H1 (cell line): Measurements from ENCODE around the gene FBXO17. TPM values are rescaled to one million over a fixed set of nuclear protein-coding genes. Genes with fewer than 3 reads are reported as not detected.
A peak's percentile ranks its signal among the peaks of the same experiment; 100 is the strongest.

Experiments
- CBX5 ChIP-seq: fragments of 300-800, 300-1000 bp; sonication (generic); IDR thresholded peaks from 2 replicates; pipeline ENCODE4 v1.7.1; 2016; ENCODE audit warnings: antibody characterized with exemption, low read length, low read depth
- CBX8 ChIP-seq: fragments of 300-800, 300-1000 bp; sonication (generic); IDR thresholded peaks from 2 replicates; pipeline ENCODE4 v1.7.1; 2016; ENCODE audit warnings: low read depth, low read length, borderline replicate concordance
- CHD1 ChIP-seq: IDR thresholded peaks from 2 replicates; pipeline ENCODE4 v1.6.1; 2012; ENCODE audit warnings: low read depth, low read length, improper control_type of control experiment
- CREB1 ChIP-seq: IDR thresholded peaks from 2 replicates; pipeline ENCODE4 v1.6.1; 2012; ENCODE audit warnings: inconsistent platforms
- EP300 ChIP-seq, 2 experiments: IDR thresholded peaks; 1 replicate in 1 of 2; 2 replicates in 1 of 2; pipeline ENCODE4 v1.6.1; 2011 to 2012; ENCODE audit warnings: low read depth in 2 of 2, low read length in 2 of 2, mild to moderate bottlenecking in 2 of 2, borderline replicate concordance in 1 of 2, inconsistent platforms in 1 of 2, moderate library complexity in 1 of 2
- FOSL1 ChIP-seq: IDR thresholded peaks from 2 replicates; pipeline ENCODE4 v1.6.1; 2011; ENCODE audit warnings: mild to moderate bottlenecking, low read depth, low read length, moderate library complexity; ENCODE audit not compliant: insufficient read depth
- NRF1 ChIP-seq: IDR thresholded peaks from 2 replicates; pipeline ENCODE4 v1.6.1; 2011; ENCODE audit warnings: mild to moderate bottlenecking, low read depth, low read length, improper control_type of control experiment
- POLR2A ChIP-seq, 2 experiments: IDR thresholded peaks; 1 replicate in 1 of 2; 2 replicates in 1 of 2; pipeline ENCODE4 v1.6.1; 2011; ENCODE audit warnings: low read depth in 2 of 2, low read length in 2 of 2, mild to moderate bottlenecking in 2 of 2; ENCODE audit errors: control extremely low read depth in 1 of 2
- RBBP5 ChIP-seq: IDR thresholded peaks from 2 replicates; pipeline ENCODE4 v1.7.1; 2012; ENCODE audit warnings: low read depth, mild to moderate bottlenecking, inconsistent platforms, low read length, moderate library complexity, borderline replicate concordance
- RXRA ChIP-seq: IDR thresholded peaks from 2 replicates; pipeline ENCODE4 v1.6.1; 2011; ENCODE audit warnings: low read depth, mild to moderate bottlenecking, low read length, moderate library complexity; ENCODE audit not compliant: insufficient read depth
- SIRT6 ChIP-seq: IDR thresholded peaks from one replicate; pipeline ENCODE4 v1.7.1; 2012; ENCODE audit warnings: low read length, inconsistent platforms
- SP4 ChIP-seq: IDR thresholded peaks from 2 replicates; pipeline ENCODE4 v1.6.1; 2012; ENCODE audit warnings: low read length, inconsistent platforms
- TAF1 ChIP-seq: IDR thresholded peaks from 2 replicates; pipeline ENCODE4 v1.6.1; 2011; ENCODE audit warnings: mild to moderate bottlenecking, low read depth, low read length
- TAF7 ChIP-seq: optimal IDR thresholded peaks from 2 replicates; pipeline ENCODE3; 2011; ENCODE audit warnings: low read depth, mild to moderate bottlenecking, inconsistent platforms, low read length, moderate library complexity, borderline replicate concordance
- ZNF274 ChIP-seq: IDR thresholded peaks from 2 replicates; pipeline ENCODE4 v1.7.0; 2012; ENCODE audit warnings: low read length, borderline replicate concordance; ENCODE audit errors: extremely low read depth
- polyA plus RNA-seq, 7 experiments: library from polyadenylated mRNA; depleted of rRNA in 3 of 7; stranded (reverse) in 5 of 7; unstranded in 2 of 7; fragments of >200 nt in 5 of 7; fragments of 200-250 nt in 2 of 7; gene quantifications; 1 replicate in 5 of 7; 2 replicates in 1 of 7; 4 replicates in 1 of 7; pipeline versions ENCODE4 v1.2.1 to v1.2.3, GENCODE V29; 2011 to 2013; ENCODE audit warnings: missing spikeins in 2 of 7, mixed read lengths in 2 of 7
- total RNA-seq: library from RNA; stranded (reverse); fragmentation: NEBNext Ultra II Directional; extraction: Animal tissue kit (Norgen Biotek cat#: 25700); gene quantifications from 2 replicates; pipeline ENCODE4 v1.2.1, GENCODE V29; 2021
- TF ChIP-seq, protein P1 (sequence below): IDR thresholded peaks from 2 replicates; pipeline ENCODE4 v1.6.1; 2012; ENCODE audit warnings: low read length, inconsistent platforms
- TF ChIP-seq, protein P2 (sequence below): IDR thresholded peaks from 2 replicates; pipeline ENCODE4 v1.6.1; 2012; ENCODE audit warnings: inconsistent platforms
- TF ChIP-seq, protein P3 (sequence below): IDR thresholded peaks from 2 replicates; pipeline ENCODE4 v1.6.1; 2012; ENCODE audit warnings: inconsistent platforms
- TF ChIP-seq, protein P4 (sequence below), 3 experiments: IDR thresholded peaks; 1 replicate in 2 of 3; 2 replicates in 1 of 3; pipeline versions ENCODE4 v1.5.1 to v1.6.1; 2011; ENCODE audit warnings: low read length in 3 of 3, mild to moderate bottlenecking in 3 of 3, inconsistent platforms in 2 of 3, low read depth in 1 of 3, moderate library complexity in 1 of 3; ENCODE audit not compliant: insufficient read depth in 1 of 3; ENCODE audit errors: control extremely low read depth in 1 of 3
- TF ChIP-seq, protein P5 (sequence below): IDR thresholded peaks from 2 replicates; pipeline ENCODE4 v1.6.1; 2011; ENCODE audit warnings: low read depth, mild to moderate bottlenecking, low read length; ENCODE audit not compliant: insufficient read depth

The FBXO17 gene
- total and polyA plus RNA-seq, 2 of the 8 experiments (the other 6 are each of a cell fraction or from before 2014, with no cell fraction given) = 11.7 to 15.3 TPM

DNA sequence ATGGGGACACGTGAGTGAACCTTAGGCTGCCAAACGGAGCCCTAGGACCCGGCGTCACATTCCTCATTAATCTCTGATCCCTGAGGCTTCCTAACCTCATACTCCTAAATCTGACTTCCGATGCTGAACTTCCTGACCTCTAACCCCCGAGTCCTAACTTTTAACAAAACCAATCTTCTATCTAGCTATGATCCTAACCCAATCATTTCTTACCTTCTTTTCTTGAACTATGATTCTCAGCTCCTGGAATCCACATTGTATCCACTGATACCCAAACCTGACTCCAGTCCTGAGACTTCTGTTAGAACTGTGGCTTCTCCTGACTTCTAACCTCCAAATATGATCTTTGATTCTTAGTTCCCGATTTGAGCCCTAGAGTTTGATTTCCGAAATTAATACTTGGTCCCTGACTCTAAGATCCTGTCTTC is 75.3 kb downstream of the FBXO17 start (continued):
- TF ChIP-seq, protein P1, sequence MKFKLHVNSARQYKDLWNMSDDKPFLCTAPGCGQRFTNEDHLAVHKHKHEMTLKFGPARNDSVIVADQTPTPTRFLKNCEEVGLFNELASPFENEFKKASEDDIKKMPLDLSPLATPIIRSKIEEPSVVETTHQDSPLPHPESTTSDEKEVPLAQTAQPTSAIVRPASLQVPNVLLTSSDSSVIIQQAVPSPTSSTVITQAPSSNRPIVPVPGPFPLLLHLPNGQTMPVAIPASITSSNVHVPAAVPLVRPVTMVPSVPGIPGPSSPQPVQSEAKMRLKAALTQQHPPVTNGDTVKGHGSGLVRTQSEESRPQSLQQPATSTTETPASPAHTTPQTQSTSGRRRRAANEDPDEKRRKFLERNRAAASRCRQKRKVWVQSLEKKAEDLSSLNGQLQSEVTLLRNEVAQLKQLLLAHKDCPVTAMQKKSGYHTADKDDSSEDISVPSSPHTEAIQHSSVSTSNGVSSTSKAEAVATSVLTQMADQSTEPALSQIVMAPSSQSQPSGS = no peak
- TF ChIP-seq FOSL1 = no peak
- TF ChIP-seq, protein P2, sequence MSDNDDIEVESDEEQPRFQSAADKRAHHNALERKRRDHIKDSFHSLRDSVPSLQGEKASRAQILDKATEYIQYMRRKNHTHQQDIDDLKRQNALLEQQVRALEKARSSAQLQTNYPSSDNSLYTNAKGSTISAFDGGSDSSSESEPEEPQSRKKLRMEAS = peak; percentile 4; the same call in 1 of the 2 replicates
- TF ChIP-seq, protein P3, sequence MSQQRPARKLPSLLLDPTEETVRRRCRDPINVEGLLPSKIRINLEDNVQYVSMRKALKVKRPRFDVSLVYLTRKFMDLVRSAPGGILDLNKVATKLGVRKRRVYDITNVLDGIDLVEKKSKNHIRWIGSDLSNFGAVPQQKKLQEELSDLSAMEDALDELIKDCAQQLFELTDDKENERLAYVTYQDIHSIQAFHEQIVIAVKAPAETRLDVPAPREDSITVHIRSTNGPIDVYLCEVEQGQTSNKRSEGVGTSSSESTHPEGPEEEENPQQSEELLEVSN = no peak
- no peak for TF ChIP-seq CHD1
- TF ChIP-seq, protein P4, sequence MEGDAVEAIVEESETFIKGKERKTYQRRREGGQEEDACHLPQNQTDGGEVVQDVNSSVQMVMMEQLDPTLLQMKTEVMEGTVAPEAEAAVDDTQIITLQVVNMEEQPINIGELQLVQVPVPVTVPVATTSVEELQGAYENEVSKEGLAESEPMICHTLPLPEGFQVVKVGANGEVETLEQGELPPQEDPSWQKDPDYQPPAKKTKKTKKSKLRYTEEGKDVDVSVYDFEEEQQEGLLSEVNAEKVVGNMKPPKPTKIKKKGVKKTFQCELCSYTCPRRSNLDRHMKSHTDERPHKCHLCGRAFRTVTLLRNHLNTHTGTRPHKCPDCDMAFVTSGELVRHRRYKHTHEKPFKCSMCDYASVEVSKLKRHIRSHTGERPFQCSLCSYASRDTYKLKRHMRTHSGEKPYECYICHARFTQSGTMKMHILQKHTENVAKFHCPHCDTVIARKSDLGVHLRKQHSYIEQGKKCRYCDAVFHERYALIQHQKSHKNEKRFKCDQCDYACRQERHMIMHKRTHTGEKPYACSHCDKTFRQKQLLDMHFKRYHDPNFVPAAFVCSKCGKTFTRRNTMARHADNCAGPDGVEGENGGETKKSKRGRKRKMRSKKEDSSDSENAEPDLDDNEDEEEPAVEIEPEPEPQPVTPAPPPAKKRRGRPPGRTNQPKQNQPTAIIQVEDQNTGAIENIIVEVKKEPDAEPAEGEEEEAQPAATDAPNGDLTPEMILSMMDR (IDR thresholded peaks at IDR 0.05; ENCODE audit: control extremely low read depth in 1 of 3, insufficient read depth in 1 of 3, low read depth in 1 of 3, low read length in 3 of 3) = no peak
- TF ChIP-seq CBX5 = no peak
- TF ChIP-seq EP300 (IDR thresholded peaks at IDR 0.05; ENCODE audit: borderline replicate concordance in 1 of 2, low read depth in 2 of 2, low read length in 2 of 2) = no peak; a peak in 1 of 3 replicates
- no peak for TF ChIP-seq CBX8
- TF ChIP-seq SIRT6 = no peak
- TF ChIP-seq NRF1 = no peak
- peak; percentile 79 for TF ChIP-seq TAF1
- TF ChIP-seq SP4 = no peak
- no peak for TF ChIP-seq RBBP5
- TF ChIP-seq ZNF274 = no peak
- TF ChIP-seq, protein P5, sequence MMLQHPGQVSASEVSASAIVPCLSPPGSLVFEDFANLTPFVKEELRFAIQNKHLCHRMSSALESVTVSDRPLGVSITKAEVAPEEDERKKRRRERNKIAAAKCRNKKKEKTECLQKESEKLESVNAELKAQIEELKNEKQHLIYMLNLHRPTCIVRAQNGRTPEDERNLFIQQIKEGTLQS = no peak
- TF ChIP-seq CREB1 = 0 out of 2 replicates have a peak, but pooled peaks have one; percentile 46
- peak; percentile 9 for TF ChIP-seq TAF7
- peak in 1 of 2 experiments; percentile 60; a peak in 1 of 3 replicates for TF ChIP-seq POLR2A (IDR thresholded peaks at IDR 0.05; ENCODE audit: control extremely low read depth in 1 of 2, low read depth in 2 of 2, low read length in 2 of 2)
- no peak for TF ChIP-seq RXRA
